Measurements from ENCODE around the gene SIN3B. TPM values are rescaled to one million over a fixed set of nuclear protein-coding genes. Genes with fewer than 3 reads are reported as not detected.
A peak's percentile ranks its signal among the peaks of the same experiment; 100 is the strongest.

SIN3B gene
- total RNA-seq, 2 experiments from 2014 or later = 18.8 to 20.6 TPM

DNA sequence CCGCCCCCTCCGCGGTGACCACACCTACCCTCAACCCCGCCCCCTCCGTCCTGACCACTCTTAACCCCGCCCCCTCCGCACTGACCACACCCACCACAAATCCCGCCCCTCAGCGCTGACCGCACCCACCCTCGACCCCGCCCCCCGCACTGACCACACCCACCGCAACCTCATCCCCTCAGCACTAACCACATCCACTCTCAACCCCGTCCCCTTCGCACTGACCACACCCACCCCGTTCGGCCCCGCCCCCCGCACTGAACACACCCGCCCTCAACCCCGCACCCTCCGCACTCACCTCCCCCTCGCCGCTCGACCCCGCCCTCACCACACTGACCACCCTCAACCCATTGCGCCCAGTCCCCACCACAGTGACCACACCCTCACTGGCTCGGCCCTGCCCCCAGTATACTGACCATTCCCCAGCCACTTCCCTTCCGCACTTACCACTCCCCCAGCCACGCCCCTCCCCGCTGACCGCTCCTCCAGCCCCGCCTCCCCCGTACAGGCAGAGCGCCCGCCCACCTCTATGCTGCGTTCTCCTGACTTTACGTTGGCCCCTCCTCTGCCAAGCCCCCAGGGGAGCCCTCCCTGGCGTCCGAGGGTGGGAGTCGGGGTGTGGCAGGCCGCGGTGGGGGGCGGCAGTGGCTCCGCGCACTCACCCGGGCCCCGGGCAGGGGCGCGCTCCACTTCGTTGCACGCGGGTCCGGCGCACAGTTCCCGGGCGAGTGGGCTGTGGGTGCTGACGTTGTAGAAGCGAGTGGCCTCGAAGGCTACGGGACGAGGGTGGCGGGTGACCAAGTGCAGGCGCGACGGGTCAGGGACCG lies 68.0 kb downstream of the SIN3B start:
- no peaks in the 10 kb centered on the region for H3K9me3 Mint-ChIP-seq
- H3K4me1 Mint-ChIP-seq (ENCODE audit: low read depth) = peaks cover 15% of the 10 kb centered on the region
- DNase-seq = peak; percentile 83
- peaks cover 25% of the 10 kb centered on the region for H3K27me3 Mint-ChIP-seq (ENCODE audit: low read depth)
- peak overlapping the region; percentile 57 for H3K4me3 Mint-ChIP-seq
- intact Hi-C loops (cut with micrococcal nuclease) = no loop called here
- H3K36me3 Mint-ChIP-seq (ENCODE audit: low read depth) = no peaks in the 10 kb centered on the region
- no peak overlapping the region for H3K27ac Mint-ChIP-seq
- CTCF ChIA-PET = no interaction called here

DNA sequence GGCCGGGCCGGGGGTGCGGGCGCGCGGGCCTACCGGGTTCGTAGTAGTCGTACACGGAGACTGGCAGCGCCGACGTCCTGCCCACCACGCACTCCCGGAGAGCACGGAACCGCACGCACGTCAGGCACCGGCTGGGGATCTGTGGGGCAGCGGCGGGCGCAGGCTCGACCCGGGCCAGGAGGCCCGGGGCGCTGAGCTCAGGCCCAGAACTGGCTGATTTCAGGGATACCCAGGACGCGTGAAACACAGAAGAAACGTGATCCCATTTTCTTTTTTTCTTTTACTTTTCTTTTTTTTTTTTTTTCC lies 68.6 kb downstream of the SIN3B start:
- CTCF ChIA-PET = no interaction called here
- H3K4me1 Mint-ChIP-seq (ENCODE audit: low read depth) = peaks cover 15% of the 10 kb centered on the region

DNA sequence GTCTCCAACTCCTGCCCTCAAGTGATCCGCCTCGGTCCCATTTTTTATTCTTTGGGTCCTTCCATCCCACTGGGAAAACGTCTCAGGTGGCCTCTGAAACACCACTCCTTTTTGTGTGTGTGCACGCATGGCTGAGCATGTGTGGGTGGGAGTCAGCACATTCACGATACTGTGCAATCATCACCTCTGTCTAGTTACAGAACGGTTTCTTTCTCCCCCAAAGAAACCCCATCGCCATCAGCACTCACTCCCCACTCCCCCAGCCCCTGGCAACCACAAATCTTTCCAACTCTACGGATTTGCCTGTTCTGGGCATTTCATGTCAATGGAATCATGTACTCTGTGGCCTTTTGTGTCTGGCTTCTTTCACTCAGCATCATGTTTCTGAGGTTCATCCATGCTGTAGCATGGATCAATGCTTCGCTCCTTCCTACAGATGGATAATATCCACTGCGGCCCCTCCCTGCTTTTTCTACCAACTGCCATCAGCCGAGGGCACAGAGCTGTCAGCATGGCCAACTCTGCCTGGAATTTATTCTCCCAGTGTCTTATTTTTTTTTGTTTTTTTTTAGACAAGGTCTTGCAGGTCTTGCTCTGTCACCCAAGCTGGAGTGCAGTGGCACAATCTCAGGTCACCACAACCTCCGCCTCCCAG lies 69.3 kb downstream of the SIN3B start:
- DNase-seq = no peak
- Mint-ChIP-seq H3K4me3 (peak overlapping the region; percentile 39), H3K9me3 (no peaks in the 10 kb centered on the region), H3K36me3 (ENCODE audit: low read depth) (no peaks in the 10 kb centered on the region), H3K27me3 (ENCODE audit: low read depth) (peaks cover 16% of the 10 kb centered on the region), H3K4me1 (ENCODE audit: low read depth) (peaks cover 14% of the 10 kb centered on the region), H3K27ac (no peak overlapping the region)
- CTCF ChIA-PET = no interaction called here
- intact Hi-C loops (cut with micrococcal nuclease) = loop anchor here (1.0 to 2.0 kb wide), 2 partner anchors 120 to 127 kb away; no protein-coding TSS in a partner anchor

More for the DNA sequence above, 68.6 kb downstream of the SIN3B start:
- Mint-ChIP-seq H3K36me3 (ENCODE audit: low read depth) (no peaks in the 10 kb centered on the region), H3K27ac (no peak overlapping the region), H3K4me3 (peak overlapping the region; percentile 50), H3K9me3 (no peaks in the 10 kb centered on the region), H3K27me3 (ENCODE audit: low read depth) (peaks cover 20% of the 10 kb centered on the region)
- no peak for DNase-seq
- intact Hi-C loops (cut with micrococcal nuclease) = loop anchor here (2.0 kb wide), 1 partner anchor 119 kb away; no protein-coding TSS in a partner anchor

DNA sequence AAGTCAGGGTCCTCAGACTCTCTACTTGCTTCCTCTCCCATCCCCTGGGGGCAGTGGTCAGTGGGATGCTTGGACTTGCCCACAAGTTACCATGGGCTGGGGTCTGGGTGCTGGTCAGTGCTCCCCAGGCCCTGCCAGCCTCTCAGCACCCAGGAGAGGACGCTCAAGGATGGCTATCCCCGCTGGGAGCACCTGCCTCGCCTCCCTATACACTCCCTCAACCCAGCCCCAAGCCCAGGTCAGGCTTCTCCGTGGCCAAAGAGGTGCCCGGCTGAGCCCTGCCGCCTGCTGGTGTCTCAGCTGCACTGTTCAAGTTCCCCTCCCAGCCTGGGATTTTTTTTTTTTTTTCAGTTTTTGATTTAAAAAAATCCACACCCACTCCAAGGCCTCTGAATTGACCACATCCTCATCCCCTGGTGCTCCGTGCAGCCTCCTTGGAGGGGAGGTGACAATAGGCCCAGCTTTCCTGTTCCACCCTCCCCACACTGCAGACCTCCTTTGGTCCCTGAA lies 70.4 kb downstream of the SIN3B start:
- Mint-ChIP-seq H3K36me3 (ENCODE audit: low read depth) (no peaks in the 10 kb centered on the region), H3K9me3 (no peaks in the 10 kb centered on the region), H3K4me1 (ENCODE audit: low read depth) (peaks cover 13% of the 10 kb centered on the region), H3K4me3 (no peak overlapping the region), H3K27me3 (ENCODE audit: low read depth) (peaks cover 12% of the 10 kb centered on the region), H3K27ac (no peak overlapping the region)
- intact Hi-C loops (cut with micrococcal nuclease) = loop anchor here (1.0 to 2.0 kb wide), 2 partner anchors 121 to 128 kb away; no protein-coding TSS in a partner anchor
- CTCF ChIA-PET = no interaction called here
- peak; percentile 55 for DNase-seq

GRCh38 chr19:16901491-16902175 lies 72.4 kb downstream of the SIN3B start:
- no peak overlapping the region for H3K27ac Mint-ChIP-seq
- H3K27me3 Mint-ChIP-seq (ENCODE audit: low read depth) = peaks cover 5% of the 10 kb centered on the region
- CTCF ChIA-PET = no interaction called here
- H3K4me3 Mint-ChIP-seq = no peak overlapping the region
- H3K4me1 Mint-ChIP-seq (ENCODE audit: low read depth) = peaks cover 13% of the 10 kb centered on the region
- no peaks in the 10 kb centered on the region for H3K9me3 Mint-ChIP-seq
- DNase-seq = no peak
- intact Hi-C loops (cut with micrococcal nuclease) = no loop called here
- H3K36me3 Mint-ChIP-seq (ENCODE audit: low read depth) = no peaks in the 10 kb centered on the region

GRCh38 chr19:16902545-16902944 lies 73.3 kb downstream of the SIN3B start:
- CTCF ChIA-PET = no interaction called here
- no peak for DNase-seq
- Mint-ChIP-seq H3K4me1 (ENCODE audit: low read depth) (peaks cover 13% of the 10 kb centered on the region), H3K27ac (no peak overlapping the region), H3K9me3 (no peaks in the 10 kb centered on the region), H3K27me3 (ENCODE audit: low read depth) (peaks cover 5% of the 10 kb centered on the region), H3K36me3 (ENCODE audit: low read depth) (no peaks in the 10 kb centered on the region), H3K4me3 (no peak overlapping the region)
- intact Hi-C loops (cut with micrococcal nuclease) = no loop called here

GRCh38 chr19:16903347-16903746 lies 74.1 kb downstream of the SIN3B start:
- CTCF ChIA-PET = no interaction called here
- no peak overlapping the region for H3K27ac Mint-ChIP-seq
- DNase-seq = no peak
- intact Hi-C loops (cut with micrococcal nuclease) = no loop called here
- H3K4me1 Mint-ChIP-seq (ENCODE audit: low read depth) = peaks cover 10% of the 10 kb centered on the region
- no peaks in the 10 kb centered on the region for H3K36me3 Mint-ChIP-seq (ENCODE audit: low read depth)
- H3K4me3 Mint-ChIP-seq = no peak overlapping the region
- peaks cover 2% of the 10 kb centered on the region for H3K27me3 Mint-ChIP-seq (ENCODE audit: low read depth)
- H3K9me3 Mint-ChIP-seq = no peaks in the 10 kb centered on the region

- H3K27ac Mint-ChIP-seq = no peak overlapping the region
- CTCF ChIA-PET = no interaction called here
- no peaks in the 10 kb centered on the region for H3K9me3 Mint-ChIP-seq
- no peak overlapping the region for H3K4me3 Mint-ChIP-seq
- no peak for DNase-seq
- no peaks in the 10 kb centered on the region for H3K36me3 Mint-ChIP-seq (ENCODE audit: low read depth)
- H3K4me1 Mint-ChIP-seq (ENCODE audit: low read depth) = peaks cover 4% of the 10 kb centered on the region
- H3K27me3 Mint-ChIP-seq (ENCODE audit: low read depth) = no peaks in the 10 kb centered on the region
- intact Hi-C loops (cut with micrococcal nuclease) = no loop called here
Measured at GRCh38 chr19:16904599-16904998, 75.4 kb downstream of the SIN3B start.

DNA sequence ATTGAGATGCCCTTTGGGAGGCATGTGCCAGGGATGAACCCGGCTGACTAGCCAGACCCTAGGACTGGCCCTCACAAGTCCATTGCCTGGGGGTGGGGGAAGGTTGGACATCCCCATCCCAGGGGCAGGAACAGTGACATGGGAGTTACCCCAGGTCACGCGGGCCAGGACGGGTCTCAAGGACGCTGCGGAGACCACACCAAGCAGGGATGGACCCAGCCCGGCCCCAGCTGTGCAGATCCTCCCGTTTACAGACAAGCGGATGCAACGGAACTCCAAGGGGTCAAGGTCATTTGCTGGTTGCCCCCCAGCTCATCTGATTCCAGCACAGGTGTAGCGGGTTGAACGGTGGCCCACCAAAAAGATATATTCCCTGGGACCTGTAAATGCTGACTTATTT lies 79.6 kb downstream of the SIN3B start:
- no peak for DNase-seq
- no peaks in the 10 kb centered on the region for H3K27me3 Mint-ChIP-seq (ENCODE audit: low read depth)
- no peak overlapping the region for H3K4me3 Mint-ChIP-seq
- no peaks in the 10 kb centered on the region for H3K4me1 Mint-ChIP-seq (ENCODE audit: low read depth)
- intact Hi-C loops (cut with micrococcal nuclease) = no loop called here
- no peak overlapping the region for H3K27ac Mint-ChIP-seq
- peaks cover 5% of the 10 kb centered on the region for H3K36me3 Mint-ChIP-seq (ENCODE audit: low read depth)
- CTCF ChIA-PET = interaction anchor here (1.2 kb wide), 1 partner anchor 143 kb away, joined by 3 read pairs; no protein-coding TSS in a partner anchor
- peaks cover 17% of the 10 kb centered on the region for H3K9me3 Mint-ChIP-seq

DNA sequence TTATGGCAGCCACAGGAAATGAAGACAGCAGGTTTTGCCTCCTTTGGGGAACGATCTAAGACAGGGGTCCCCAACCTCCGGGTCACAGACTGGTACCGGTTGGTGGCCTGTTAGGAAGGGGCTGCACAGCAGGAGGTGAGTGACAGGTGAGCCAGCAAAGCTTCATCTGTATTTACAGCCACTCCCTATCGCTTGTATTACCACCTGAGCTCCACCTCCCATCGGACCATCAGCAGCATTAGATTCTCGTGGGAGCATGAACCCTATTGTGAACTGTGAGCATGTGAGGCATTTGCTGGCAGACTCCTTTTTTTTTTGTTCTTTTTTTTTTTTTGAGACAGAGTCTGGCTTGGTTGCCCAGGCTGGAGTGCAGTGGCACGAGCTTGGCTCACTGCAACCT lies 81.8 kb downstream of the SIN3B start:
- H3K27me3 Mint-ChIP-seq (ENCODE audit: low read depth) = no peaks in the 10 kb centered on the region
- intact Hi-C loops (cut with micrococcal nuclease) = no loop called here
- H3K4me3 Mint-ChIP-seq = no peak overlapping the region
- no peaks in the 10 kb centered on the region for H3K4me1 Mint-ChIP-seq (ENCODE audit: low read depth)
- CTCF ChIA-PET = no interaction called here
- peaks cover 5% of the 10 kb centered on the region for H3K36me3 Mint-ChIP-seq (ENCODE audit: low read depth)
- no peak overlapping the region for H3K27ac Mint-ChIP-seq
- no peak for DNase-seq
- peaks cover 22% of the 10 kb centered on the region for H3K9me3 Mint-ChIP-seq

DNA sequence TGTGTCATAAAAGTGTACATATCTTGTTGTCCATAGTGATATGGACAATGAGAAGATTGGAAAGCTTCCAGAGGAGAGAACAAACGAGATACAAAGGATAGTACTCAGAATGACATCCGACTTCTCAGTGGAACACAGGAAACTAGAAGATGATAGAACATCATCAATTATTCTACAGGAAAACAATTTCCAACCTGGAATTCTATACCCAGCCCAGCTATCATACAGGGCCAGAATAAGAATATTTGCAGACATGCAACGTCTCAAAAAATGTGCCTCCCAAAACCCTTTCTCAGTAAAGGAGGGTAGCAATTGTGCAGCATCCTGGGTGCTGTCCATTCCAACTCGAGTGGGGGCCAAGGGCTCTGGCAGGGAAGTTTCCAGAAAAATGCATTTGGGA lies 83.6 kb downstream of the SIN3B start:
- Mint-ChIP-seq H3K36me3 (ENCODE audit: low read depth) (peaks cover 5% of the 10 kb centered on the region), H3K9me3 (peaks cover 22% of the 10 kb centered on the region), H3K4me3 (no peak overlapping the region), H3K4me1 (ENCODE audit: low read depth) (no peaks in the 10 kb centered on the region), H3K27me3 (ENCODE audit: low read depth) (no peaks in the 10 kb centered on the region), H3K27ac (no peak overlapping the region)
- no peak for DNase-seq
- CTCF ChIA-PET = interaction anchor here (0.7 kb wide), 1 partner anchor 20 kb away, joined by 5 read pairs; no protein-coding TSS in a partner anchor
- intact Hi-C loops (cut with micrococcal nuclease) = no loop called here

DNA sequence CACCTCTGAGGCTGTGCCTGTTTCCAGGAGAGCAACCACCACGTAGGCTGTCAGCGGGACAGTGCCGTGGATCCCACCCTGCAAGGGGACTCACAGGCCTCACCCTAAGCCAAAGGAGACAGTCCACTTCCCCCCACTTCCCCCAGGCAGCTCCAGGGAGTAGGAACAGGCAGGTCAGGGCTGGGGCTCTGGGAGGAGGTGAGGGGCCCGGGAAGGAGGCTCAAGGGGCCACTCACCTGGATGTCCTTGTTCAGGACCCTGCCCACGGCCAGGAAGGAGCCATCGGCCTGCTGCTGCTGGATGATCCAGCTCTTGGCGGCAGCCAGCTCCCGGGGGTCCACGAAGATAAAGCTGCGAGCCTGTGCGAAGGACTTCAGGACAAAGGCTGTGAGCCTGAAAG lies 85.2 kb downstream of the SIN3B start:
- Mint-ChIP-seq H3K9me3 (peaks cover 24% of the 10 kb centered on the region), H3K27me3 (ENCODE audit: low read depth) (no peaks in the 10 kb centered on the region), H3K27ac (no peak overlapping the region), H3K36me3 (ENCODE audit: low read depth) (peaks cover 5% of the 10 kb centered on the region), H3K4me3 (no peak overlapping the region), H3K4me1 (ENCODE audit: low read depth) (no peaks in the 10 kb centered on the region)
- CTCF ChIA-PET = no interaction called here
- DNase-seq = no peak
- intact Hi-C loops (cut with micrococcal nuclease) = no loop called here

Measured in activated naive CD4-positive, alpha-beta T cell treated with anti-CD3 and anti-CD28 coated beads for 36 hours (primary cell).